ENCODE data around the gene TPP2. TPM values are rescaled to one million over a fixed set of nuclear protein-coding genes. Genes with fewer than 3 reads are reported as not detected.
A peak's percentile ranks its signal among the peaks of the same experiment; 100 is the strongest.

The TPP2 gene
- total RNA-seq, 1 experiment from 2014 or later: 68.3 TPM

GRCh38 chr13:102688306-102688973, 91.7 kb downstream of the TPP2 start:
- CTCF ChIA-PET: interaction anchor here (1.3 to 2.2 kb wide), 2 partner anchors 112 to 182 kb away, joined by 5 read pairs; no protein-coding TSS in a partner anchor

GRCh38 chr13:102690883-102691282, 94.1 kb downstream of the TPP2 start:
- Mint-ChIP-seq H3K27ac (no peak overlapping the region), H3K4me1 (peaks cover 40% of the 10 kb centered on the region), H3K27me3 (ENCODE audit: low read depth) (no peaks in the 10 kb centered on the region), H3K4me3 (no peak overlapping the region), H3K36me3 (no peaks in the 10 kb centered on the region), H3K9me3 (no peaks in the 10 kb centered on the region)
- ATAC-seq: no peak
- CTCF ChIA-PET: no interaction called here
- TF ChIP-seq HMGXB4 (CRISPR knock-in tag; IDR thresholded peaks at IDR 0.05) (no peak), MAX (CRISPR knock-in tag; IDR thresholded peaks at IDR 0.05) (no peak), ERG (CRISPR knock-in tag; IDR thresholded peaks at IDR 0.05) (no peak), NR2C2 (CRISPR knock-in tag; IDR thresholded peaks at IDR 0.05) (no peak), ZNF671 (CRISPR knock-in tag; IDR thresholded peaks at IDR 0.05) (no peak), RORB (CRISPR knock-in tag; IDR thresholded peaks at IDR 0.05) (no peak)
- no peak for DNase-seq (ENCODE audit: low spot score)
- POLR2A ChIA-PET: interaction anchor here (1.1 kb wide), 1 partner anchor 82 kb away, joined by 4 read pairs; the partner anchor contains the start of gene TEX30

More at GRCh38 chr13:102688306-102688973, 91.7 kb downstream of the TPP2 start:
- POLR2A ChIA-PET: interaction anchor here (0.6 kb wide), 1 partner anchor 98 kb away, joined by 3 read pairs; no protein-coding TSS in a partner anchor
- H3K9me3 Mint-ChIP-seq: no peaks in the 10 kb centered on the region
- no peak overlapping the region for H3K4me3 Mint-ChIP-seq
- ATAC-seq (peak; percentile 62), DNase-seq (ENCODE audit: low spot score) (no peak)
- TF ChIP-seq HMGA2 (CRISPR knock-in tag; IDR thresholded peaks at IDR 0.05) (no peak), NFE2L1 (CRISPR knock-in tag; IDR thresholded peaks at IDR 0.05) (no peak), JUN (CRISPR knock-in tag; IDR thresholded peaks at IDR 0.05) (no peak), TEAD1 (CRISPR knock-in tag; IDR thresholded peaks at IDR 0.05) (no peak), IRF2 (CRISPR knock-in tag; IDR thresholded peaks at IDR 0.05; ENCODE audit: borderline replicate concordance, low read depth) (no peak), FOXP1 (CRISPR knock-in tag; IDR thresholded peaks at IDR 0.05; ENCODE audit: borderline replicate concordance) (no peak), ZNF232 (CRISPR knock-in tag; IDR thresholded peaks at IDR 0.05) (no peak), ERG (CRISPR knock-in tag; IDR thresholded peaks at IDR 0.05) (no peak), ZNF416 (CRISPR knock-in tag; IDR thresholded peaks at IDR 0.05) (no peak), TEAD4 (CRISPR knock-in tag; IDR thresholded peaks at IDR 0.05) (no peak), ZNF423 (CRISPR knock-in tag; IDR thresholded peaks at IDR 0.05) (peak; percentile 94), RORB (CRISPR knock-in tag; IDR thresholded peaks at IDR 0.05) (no peak), OVOL2 (CRISPR knock-in tag; IDR thresholded peaks at IDR 0.05; ENCODE audit: borderline replicate concordance) (no peak), ETV6 (CRISPR knock-in tag; IDR thresholded peaks at IDR 0.05) (peak; percentile 85), NR3C1 (CRISPR knock-in tag; conservative IDR thresholded peaks at IDR 0.05; ENCODE audit: low read depth) (no peak)
- peaks cover 40% of the 10 kb centered on the region for H3K4me1 Mint-ChIP-seq
- peak overlapping the region; percentile 80 for H3K27ac Mint-ChIP-seq
- H3K36me3 Mint-ChIP-seq: no peaks in the 10 kb centered on the region
- no peaks in the 10 kb centered on the region for H3K27me3 Mint-ChIP-seq (ENCODE audit: low read depth)

- ChIA-PET CTCF (no interaction called here), POLR2A (no interaction called here)
- no peak for ATAC-seq
- TF ChIP-seq PRRX2 (CRISPR knock-in tag; IDR thresholded peaks at IDR 0.05) (no peak), ERG (CRISPR knock-in tag; IDR thresholded peaks at IDR 0.05) (no peak), ZNF532 (CRISPR knock-in tag; IDR thresholded peaks at IDR 0.05; ENCODE audit: borderline replicate concordance) (no peak), CBFB (CRISPR knock-in tag; IDR thresholded peaks at IDR 0.05; ENCODE audit: low read depth) (no peak)
Measured at GRCh38 chr13:102692491-102692826, 95.7 kb downstream of the TPP2 start.

More at GRCh38 chr13:102692491-102692826, 95.7 kb downstream of the TPP2 start:
- no peak overlapping the region for H3K27ac Mint-ChIP-seq
- no peaks in the 10 kb centered on the region for H3K27me3 Mint-ChIP-seq (ENCODE audit: low read depth)
- peaks cover 35% of the 10 kb centered on the region for H3K4me1 Mint-ChIP-seq
- no peak overlapping the region for H3K4me3 Mint-ChIP-seq
- H3K36me3 Mint-ChIP-seq: no peaks in the 10 kb centered on the region
- DNase-seq (ENCODE audit: low spot score): no peak
- no peaks in the 10 kb centered on the region for H3K9me3 Mint-ChIP-seq
